Limb (tissue), 2 donors: ENCODE measurements around the gene CADPS2.
"Not testable (repeated sequence)": the region's sequence is repeated elsewhere in the genome, so short reads cannot be mapped to it uniquely, and the experiment has no call there.

Experiments
- DNase-seq, 2 donors: peaks; one replicate each; pipeline ENCODE4 v3.0.0-alpha.2; 2016; ENCODE audit errors: extremely low spot score in 2 of 2

Gene CADPS2

GRCh38 chr7:122850528-122850927 is 35.7 kb downstream of the CADPS2 start:
- DNase-seq: no peak

GRCh38 chr7:122849957-122850328 is 36.3 kb downstream of the CADPS2 start:
- DNase-seq: no peak

GRCh38 chr7:122849322-122849956 is 36.8 kb downstream of the CADPS2 start:
- no peak for DNase-seq

- no peak for DNase-seq
Measured at GRCh38 chr7:122847871-122848473, 38.3 kb downstream of the CADPS2 start.

- DNase-seq: no peak
Measured at GRCh38 chr7:122846591-122846990, 39.7 kb downstream of the CADPS2 start.

- no peak for DNase-seq
Measured at GRCh38 chr7:122845286-122845685, 41.0 kb downstream of the CADPS2 start.

- no peak for DNase-seq
Measured at GRCh38 chr7:122844191-122844988, 41.9 kb downstream of the CADPS2 start.

GRCh38 chr7:122842971-122843370 is 43.3 kb downstream of the CADPS2 start:
- DNase-seq: no peak

GRCh38 chr7:122836286-122836685 is 50.0 kb downstream of the CADPS2 start:
- DNase-seq: not testable (repeated sequence)

GRCh38 chr7:122834571-122834942 is 51.7 kb downstream of the CADPS2 start:
- not testable (repeated sequence) for DNase-seq

GRCh38 chr7:122833888-122834570 is 52.2 kb downstream of the CADPS2 start:
- no peak for DNase-seq

GRCh38 chr7:122831436-122831835 is 54.8 kb downstream of the CADPS2 start:
- no peak for DNase-seq

GRCh38 chr7:122829962-122830361 is 56.3 kb downstream of the CADPS2 start:
- DNase-seq: no peak

GRCh38 chr7:122827763-122828162 is 58.5 kb downstream of the CADPS2 start:
- no peak for DNase-seq

- no peak for DNase-seq
Measured at GRCh38 chr7:122813845-122814244, 72.4 kb downstream of the CADPS2 start.

GRCh38 chr7:122803851-122804250 is 82.4 kb downstream of the CADPS2 start:
- DNase-seq: no peak

GRCh38 chr7:122803323-122803722 is 82.9 kb downstream of the CADPS2 start:
- DNase-seq: no peak

GRCh38 chr7:122802301-122802751 is 83.9 kb downstream of the CADPS2 start:
- no peak for DNase-seq

- DNase-seq: no peak
Measured at GRCh38 chr7:122791959-122792545, 94.2 kb downstream of the CADPS2 start.

GRCh38 chr7:122790591-122790990 is 95.7 kb downstream of the CADPS2 start:
- DNase-seq: no peak

GRCh38 chr7:122790132-122790531 is 96.1 kb downstream of the CADPS2 start:
- DNase-seq: no peak

- no peak for DNase-seq
Measured at GRCh38 chr7:122789156-122789555, 97.1 kb downstream of the CADPS2 start.
